Femur (tissue), 1 donor: ENCODE data around the gene SLC25A43.
A peak's percentile ranks its signal among the peaks of the same experiment; 100 is the strongest.
"Not testable (repeated sequence)": the region's sequence is repeated elsewhere in the genome, so short reads cannot be mapped to it uniquely, and the experiment has no call there.

Experiments
- DNase-seq: peaks from one replicate; pipeline ENCODE4 v3.0.0-alpha.2; 2017

The SLC25A43 gene

DNA sequence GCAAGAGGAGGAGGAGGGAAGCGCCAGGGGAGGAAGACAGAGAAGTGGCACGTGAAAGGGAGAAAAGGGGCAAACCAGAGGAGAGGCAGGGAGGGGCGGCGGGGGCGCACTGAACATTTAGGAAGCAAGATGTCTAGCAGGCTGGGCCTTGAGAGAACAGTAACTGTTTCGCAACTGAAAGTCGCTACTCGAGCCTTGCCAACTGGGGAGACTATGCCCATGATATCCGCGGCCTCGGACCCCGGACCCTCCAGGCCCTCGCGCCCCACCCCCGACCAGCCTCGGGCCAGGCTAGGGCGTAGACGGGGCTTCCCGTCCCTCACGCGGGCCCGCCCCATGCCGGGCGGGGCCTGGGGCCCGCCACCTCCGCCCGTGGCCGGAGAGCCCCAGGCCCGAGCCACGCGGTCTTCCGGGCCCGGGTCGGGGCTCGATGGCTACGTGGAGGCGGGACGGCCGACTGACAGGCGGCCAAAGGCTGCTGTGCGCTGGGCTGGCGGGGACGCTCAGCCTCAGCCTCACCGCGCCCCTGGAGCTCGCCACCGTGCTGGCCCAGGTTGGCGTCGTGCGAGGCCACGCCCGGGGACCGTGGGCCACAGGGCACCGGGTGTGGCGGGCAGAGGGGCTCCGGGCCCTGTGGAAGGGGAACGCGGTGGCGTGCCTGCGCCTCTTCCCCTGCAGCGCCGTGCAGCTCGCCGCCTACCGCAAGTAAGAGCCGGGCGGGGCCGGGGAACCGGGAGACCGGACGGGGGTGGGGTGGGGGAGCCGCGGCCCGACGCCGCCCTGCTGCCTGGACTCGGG lies at the start of gene SLC25A43:
SLC25A43 (plus strand) TSS at position 363 of the 798 bp plus-strand sequence; CDS start at position 431, 68 bp downstream.
- peak; percentile 33 for DNase-seq

- DNase-seq = no peak
These were observed 39.3 kb upstream of the SLC25A43 start for GRCh38 chrX:119359618-119360382.

DNA sequence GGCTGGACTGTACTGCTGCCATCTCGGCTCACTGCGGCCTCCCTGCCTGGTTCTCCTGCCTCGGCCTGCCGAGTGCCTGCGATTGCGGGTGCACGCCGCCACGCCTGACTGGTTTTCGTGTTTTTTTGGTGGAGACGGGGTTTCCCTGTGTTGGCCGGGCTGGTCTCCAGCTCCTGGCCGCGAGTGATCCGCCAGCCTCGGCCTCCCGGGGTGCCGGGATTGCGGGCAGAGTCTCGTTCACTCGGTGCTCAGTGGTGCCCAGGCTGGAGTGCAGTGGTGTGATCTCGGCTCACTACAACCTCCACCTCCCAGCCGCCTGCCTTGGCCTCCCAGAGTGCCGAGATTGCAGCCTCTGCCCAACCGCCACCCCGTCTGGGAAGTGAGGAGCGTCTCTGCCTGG lies 37.7 kb upstream of the SLC25A43 start:
- not testable (repeated sequence) for DNase-seq

DNA sequence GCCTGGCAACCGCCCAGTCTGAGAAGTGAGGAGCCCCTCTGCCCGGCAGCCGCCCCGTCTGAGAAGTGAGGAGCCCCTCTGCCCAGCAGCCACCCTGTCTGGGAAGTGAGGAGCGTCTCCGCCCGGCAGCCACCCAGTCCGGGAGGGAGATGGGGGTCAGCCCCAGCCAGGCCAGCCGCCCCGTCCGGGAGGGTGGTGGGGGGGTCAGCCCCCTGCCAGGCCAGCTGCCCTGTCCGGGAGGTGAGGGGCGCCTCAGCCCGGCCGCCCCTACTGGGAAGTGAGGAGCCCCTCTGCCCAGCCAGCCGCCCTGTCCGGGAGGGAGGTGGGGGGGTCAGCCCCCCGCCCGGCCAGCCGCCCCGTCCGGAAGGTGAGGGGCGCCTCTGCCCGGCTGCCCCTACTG lies 37.1 kb upstream of the SLC25A43 start:
- not testable (repeated sequence) for DNase-seq

GRCh38 chrX:119363391-119363790 lies 35.7 kb upstream of the SLC25A43 start:
- no peak for DNase-seq

DNA sequence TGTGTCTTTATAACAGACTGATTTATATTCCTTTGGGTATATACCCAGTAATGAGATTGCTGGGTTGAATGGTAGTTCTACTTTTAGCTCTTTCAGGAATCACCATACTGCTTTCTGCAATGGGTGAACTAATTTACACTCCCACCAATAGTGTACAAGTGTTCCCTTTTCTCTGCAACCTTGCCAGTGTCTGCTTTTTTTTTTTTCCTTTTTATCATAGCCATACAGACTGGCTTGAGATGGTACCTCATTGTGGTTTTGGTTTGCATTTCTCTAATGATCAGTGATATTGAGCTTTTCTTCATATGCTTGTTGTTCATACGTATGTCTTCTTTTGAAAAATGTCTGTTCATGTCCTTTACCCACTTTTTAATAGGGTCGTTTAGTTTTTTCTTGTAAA lies 27.3 kb upstream of the SLC25A43 start:
- not testable (repeated sequence) for DNase-seq

DNA sequence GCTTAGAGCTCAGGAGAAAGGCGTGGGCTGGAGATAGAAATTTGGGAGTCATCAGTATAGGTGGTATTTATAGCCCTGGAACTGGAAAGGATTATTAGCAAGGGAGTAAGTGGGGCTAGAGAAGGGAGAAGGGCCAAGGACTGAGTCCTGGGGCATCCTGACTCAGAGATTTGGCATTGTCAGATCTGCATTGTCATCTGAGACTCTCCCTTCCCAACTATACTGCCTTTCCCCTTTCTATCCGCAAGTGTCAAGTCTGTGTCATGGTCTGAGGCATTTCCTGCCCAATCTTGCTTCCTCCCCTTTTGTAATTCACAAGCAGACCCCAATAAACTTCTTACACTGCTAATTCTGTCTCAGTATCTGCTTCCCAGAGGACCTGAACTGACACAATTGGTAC lies 24.4 kb upstream of the SLC25A43 start:
- no peak for DNase-seq

- DNase-seq = no peak
These were observed 23.6 kb upstream of the SLC25A43 start for GRCh38 chrX:119375561-119375960.

GRCh38 chrX:119376312-119376711 lies 22.8 kb upstream of the SLC25A43 start:
- no peak for DNase-seq

DNA sequence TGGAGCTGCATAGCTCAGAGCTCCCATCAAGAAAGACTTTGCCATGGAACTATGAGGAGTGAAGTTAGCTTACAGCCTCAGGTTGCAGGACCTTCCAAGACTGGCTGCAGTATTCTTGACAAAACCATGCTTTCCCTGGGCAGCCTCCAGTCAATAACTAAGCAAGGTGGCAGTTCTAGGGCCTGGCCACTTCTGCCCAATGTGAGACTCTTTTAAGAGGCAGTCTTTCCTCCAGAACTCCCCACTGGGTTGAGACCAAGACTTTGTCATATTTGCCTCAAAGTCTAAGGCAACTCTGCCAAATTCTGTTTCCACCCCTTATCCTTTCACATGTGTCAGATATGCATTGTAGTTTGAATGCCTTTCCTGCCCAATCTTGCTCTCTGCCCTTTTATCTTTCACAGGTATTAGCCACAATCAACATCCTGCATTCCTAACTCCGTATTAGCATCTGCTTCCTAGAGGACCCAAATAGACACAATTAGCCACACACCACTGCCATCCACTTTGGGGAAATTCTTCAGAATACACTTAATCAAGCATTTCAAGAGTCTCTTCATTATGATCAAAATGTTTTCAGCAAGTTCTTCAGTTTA lies 17.7 kb upstream of the SLC25A43 start:
- no peak for DNase-seq

DNA sequence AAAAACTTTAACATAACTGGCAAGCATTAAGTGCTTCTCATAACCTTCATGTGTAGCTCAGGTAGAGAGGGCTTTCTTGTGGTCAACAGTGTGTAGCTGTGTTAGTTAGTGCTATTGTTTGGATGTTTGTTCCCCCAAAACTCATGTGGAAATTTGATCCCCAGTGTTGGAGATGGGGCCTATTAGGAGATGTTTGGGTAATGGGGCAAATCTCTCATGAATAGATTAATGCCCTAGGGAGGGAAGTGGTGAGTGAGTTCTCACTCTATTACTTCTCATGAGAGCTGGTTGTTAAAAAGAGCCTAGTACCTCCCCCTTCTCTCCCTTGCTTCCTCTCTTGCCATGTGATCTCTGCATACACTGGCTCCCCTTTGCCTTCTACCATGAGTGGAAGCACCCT lies 16.5 kb upstream of the SLC25A43 start:
- no peak for DNase-seq

GRCh38 chrX:119386685-119387084 lies 12.5 kb upstream of the SLC25A43 start:
- DNase-seq = not testable (repeated sequence)

DNA sequence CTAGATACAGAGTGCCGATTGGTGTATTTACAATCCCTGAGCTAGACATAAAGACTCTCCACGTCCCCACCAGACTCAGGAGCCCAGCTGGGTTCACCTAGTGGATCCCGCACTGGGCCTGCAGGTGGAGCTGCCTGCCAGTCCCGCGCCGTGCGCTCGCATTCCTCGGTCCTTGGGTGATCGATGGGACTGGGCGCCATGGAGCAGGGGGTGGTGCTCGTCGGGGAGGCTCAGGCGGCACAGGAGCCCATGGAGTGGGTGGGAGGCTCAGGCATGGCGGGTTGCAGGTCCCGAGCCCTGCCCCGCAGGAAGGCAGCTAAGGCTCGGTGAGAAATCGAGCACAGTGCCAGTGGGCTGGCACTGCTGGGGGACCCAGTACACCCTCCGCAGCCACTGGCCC lies 11.7 kb upstream of the SLC25A43 start:
- DNase-seq = not testable (repeated sequence)

- DNase-seq = no peak
These were observed 9.9 kb upstream of the SLC25A43 start for GRCh38 chrX:119389214-119389613.

GRCh38 chrX:119389871-119390501 lies 9.2 kb upstream of the SLC25A43 start:
- DNase-seq = no peak

DNA sequence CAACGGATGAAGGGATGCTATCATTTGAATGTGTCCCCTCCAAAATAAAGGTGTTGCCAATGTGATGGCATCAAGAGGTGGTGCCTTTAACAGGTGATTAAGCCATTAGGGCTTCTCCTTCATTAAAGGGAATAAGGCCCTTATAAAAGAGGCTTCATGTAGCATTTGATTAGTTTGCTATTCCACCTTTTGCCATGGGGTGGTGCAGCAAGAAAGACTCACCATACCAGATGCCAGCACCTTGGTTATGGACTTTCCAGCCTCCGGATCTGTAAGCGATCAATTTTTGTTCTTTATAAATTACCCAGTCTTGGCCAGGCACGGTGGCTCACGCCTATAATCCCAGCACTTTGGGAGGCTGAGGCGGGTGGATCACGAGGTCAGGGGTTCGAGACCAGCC lies 7.9 kb upstream of the SLC25A43 start:
- DNase-seq = no peak

DNA sequence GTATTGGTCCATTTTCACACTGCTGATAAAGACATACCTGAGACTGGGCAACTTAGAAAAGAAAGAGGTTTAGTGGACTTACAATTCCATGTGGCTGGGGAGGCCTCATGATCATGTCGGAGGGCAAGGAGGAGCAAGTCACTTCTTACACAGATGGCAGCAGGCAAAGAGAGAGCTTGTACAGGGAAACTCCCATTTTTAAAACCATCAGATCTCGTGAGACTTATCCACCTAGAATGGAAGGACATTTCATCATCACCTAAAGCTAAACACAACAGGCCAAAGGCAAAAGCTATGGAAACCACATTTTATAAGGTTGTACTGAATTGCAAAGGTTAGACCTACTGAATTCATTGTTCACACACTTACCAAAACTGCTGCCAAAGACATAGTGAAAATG lies 6.0 kb upstream of the SLC25A43 start:
- DNase-seq = no peak

- no peak for DNase-seq
These were observed 556 bp upstream of the SLC25A43 start for GRCh38 chrX:119398587-119398973.

DNA sequence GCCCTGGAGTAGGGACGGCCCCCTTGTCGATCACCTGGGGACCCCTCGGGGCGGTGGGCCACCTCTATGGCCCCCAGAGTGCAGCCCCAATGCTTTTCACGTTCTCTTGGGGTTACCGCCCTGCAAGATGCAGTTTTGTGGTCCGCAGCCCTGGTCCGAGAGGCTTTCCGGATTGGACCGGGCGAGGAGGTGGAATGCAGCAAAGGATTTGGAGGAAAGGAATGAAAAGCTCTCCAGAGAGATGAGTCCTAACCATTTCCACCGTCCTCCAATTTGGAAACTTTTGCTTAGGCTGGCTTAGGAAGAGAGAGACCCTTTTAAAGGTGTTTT lies 601 bp downstream of the SLC25A43 start:
- DNase-seq = no peak

DNA sequence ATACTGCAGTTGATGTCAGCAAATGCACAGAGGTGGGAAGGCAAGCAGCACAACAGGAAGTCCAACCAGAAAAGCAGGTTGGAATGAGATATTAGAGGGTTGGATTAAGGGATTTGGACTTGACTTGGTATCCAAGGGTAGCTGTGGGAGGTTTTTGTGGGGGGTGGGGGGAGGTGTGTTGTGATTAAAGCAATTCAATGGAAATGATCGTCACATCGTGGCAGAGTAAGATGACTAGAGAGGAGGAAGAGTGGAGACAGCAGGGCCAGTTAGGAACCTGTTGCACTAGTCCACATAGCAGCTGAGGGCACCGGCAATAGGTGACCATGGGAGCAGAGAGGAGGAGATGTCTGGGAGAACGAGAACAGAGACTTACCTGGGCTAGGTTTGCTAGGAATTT lies 2.4 kb downstream of the SLC25A43 start:
- no peak for DNase-seq

DNA sequence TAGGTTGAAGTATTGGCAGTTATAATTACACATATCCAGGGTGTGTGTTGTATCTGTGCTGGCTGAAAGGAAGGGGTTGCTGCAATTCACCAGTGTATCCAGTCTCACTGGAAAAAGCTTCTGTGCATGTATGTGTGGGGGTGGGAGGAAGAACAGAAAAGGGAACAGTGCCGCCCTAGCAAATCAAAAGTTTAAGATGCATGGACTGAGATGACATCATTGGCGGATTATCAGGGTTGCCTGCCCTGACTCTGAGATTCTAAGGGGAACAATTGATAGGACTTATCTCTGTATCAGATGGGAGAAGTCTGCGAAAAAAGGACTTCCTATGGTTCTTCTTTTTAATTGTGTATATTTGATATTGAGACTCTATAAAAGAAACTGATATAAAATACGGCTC lies 3.5 kb downstream of the SLC25A43 start:
- DNase-seq = no peak

DNA sequence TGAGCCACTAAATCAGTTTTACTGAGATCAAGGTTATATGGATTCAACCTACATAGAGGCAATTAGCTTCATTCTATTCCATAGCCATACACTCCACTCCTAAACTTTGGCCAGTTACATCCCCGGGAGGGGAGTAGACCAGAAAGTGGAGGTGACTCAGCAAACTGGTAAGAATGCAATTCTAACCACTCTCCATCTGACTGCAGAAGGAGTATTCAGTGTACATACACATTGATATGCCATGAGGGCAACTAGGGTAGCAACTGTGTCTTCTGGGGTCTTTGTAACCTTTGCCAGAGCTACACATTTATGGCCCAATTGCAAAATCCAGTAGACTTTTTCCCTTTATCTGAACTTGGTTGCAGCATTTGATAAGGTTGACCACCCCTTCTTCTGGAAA lies 7.6 kb downstream of the SLC25A43 start:
- DNase-seq = no peak

DNA sequence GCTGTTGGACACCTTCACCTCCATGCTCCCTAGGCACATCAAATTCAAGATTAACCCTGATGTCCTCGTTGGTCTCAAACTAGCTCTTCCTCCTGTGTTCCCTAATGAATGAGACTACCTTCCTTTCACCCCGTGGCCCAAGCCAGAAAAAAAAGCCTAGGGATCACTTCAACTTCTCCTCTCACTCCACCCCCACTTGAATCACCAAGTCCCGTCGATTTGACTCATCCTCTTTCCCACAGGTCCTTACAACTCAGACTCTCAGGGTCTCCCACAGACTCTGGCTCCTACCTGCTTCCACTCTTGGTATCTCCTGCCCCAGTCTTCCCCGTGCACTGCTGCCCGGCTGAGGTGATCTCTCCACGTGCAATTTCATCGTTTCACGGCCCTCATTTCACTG lies 8.5 kb downstream of the SLC25A43 start:
- no peak for DNase-seq
